Spleen (tissue), 7 donors: ENCODE data around the gene CRACR2A.

ENCODE experiments used
- CTCF ChIP-seq, 11 experiments: fragments of 200-600 bp in 7 of 11; fragments of 450-650 bp in 4 of 11; sonication (generic) in 4 of 11; IDR thresholded peaks in 8 of 11; conservative IDR thresholded peaks in 3 of 11; 1 replicate in 7 of 11; 2 replicates in 4 of 11; pipeline versions ENCODE4 v1.4.0 to v1.8.0; 2016 to 2021; ENCODE audit warnings: antibody characterized with exemption in 11 of 11, inconsistent platforms in 4 of 11, mild to moderate bottlenecking in 1 of 11
- POLR2A ChIP-seq, 3 donors: fragments of 450-650 bp; IDR thresholded peaks; one replicate each; pipeline ENCODE4 v1.5.1; 2017; ENCODE audit warnings: antibody characterized with exemption in 3 of 3, mild to moderate bottlenecking in 1 of 3
- donor health status: DM: no; HTN: no; CAD: no; lungs with moderate emphysema.
- donor health status: DM: no; HTN: no; CAD: no.
- donor health status: DM: no; HTN: no; CAD: no.

- no peak for TF ChIP-seq CTCF (IDR thresholded peaks at IDR 0.05 in 8 of 11, conservative IDR thresholded peaks at IDR 0.05 in 3 of 11)
- TF ChIP-seq POLR2A (IDR thresholded peaks at IDR 0.05) = no peak
These were observed 174.4 kb downstream of the CRACR2A start for GRCh38 chr12:3578557-3578956.
